Suprapubic skin (tissue), 4 donors: ENCODE data around the gene PDE7B. TPM values are rescaled to one million over a fixed set of nuclear protein-coding genes. Genes with fewer than 3 reads are reported as not detected.

Experiments
- DNase-seq, 2 donors: peaks; one replicate each; pipeline ENCODE4 v3.0.0-alpha.2; 2019; ENCODE audit warnings: low spot score in 2 of 2
- H3K27ac ChIP-seq: fragments of 200-600 bp; sonication (generic); one replicate; pipeline ENCODE4 v1.5.1; 2019
- H3K27me3 ChIP-seq: fragments of 200-600 bp; sonication (generic); one replicate; pipeline ENCODE4 v1.5.1; 2019
- H3K36me3 ChIP-seq: fragments of 200-600 bp; sonication (generic); one replicate; pipeline ENCODE4 v1.5.1; 2019
- H3K4me1 ChIP-seq: fragments of 200-600 bp; sonication (generic); one replicate; pipeline ENCODE4 v1.5.1; 2019
- H3K4me3 ChIP-seq: fragments of 200-600 bp; sonication (generic); one replicate; pipeline ENCODE4 v1.5.1; 2019; ENCODE audit warnings: mild to moderate bottlenecking
- H3K9me3 ChIP-seq: fragments of 200-600 bp; sonication (generic); one replicate; pipeline ENCODE4 v1.5.1; 2019
- EP300 ChIP-seq: sonication (generic); formaldehyde crosslinking; IDR thresholded peaks from one replicate; pipeline ENCODE4 v1.6.1; 2017; ENCODE audit warnings: antibody characterized with exemption
- POLR2A ChIP-seq, 2 donors: fragments of 450-650 bp; IDR thresholded peaks; one replicate each; pipeline ENCODE4 v1.6.1; 2017; ENCODE audit warnings: antibody characterized with exemption in 2 of 2, mild to moderate bottlenecking in 2 of 2, moderate library complexity in 2 of 2
- POLR2AphosphoS5 ChIP-seq, 3 donors: sonication (generic); formaldehyde crosslinking; IDR thresholded peaks; one replicate each; pipeline ENCODE4 v1.6.1; 2017; ENCODE audit warnings: antibody characterized with exemption in 3 of 3
- WGBS: methylation state at CpG from one replicate; pipeline ENCODE4 v1.1.5; 2018; 5-methylcytosine and 5-hydroxymethylcytosine counted together
- total RNA-seq, 4 donors: library from RNA; depleted of rRNA; stranded (reverse); fragments of >200 nt; gene quantifications; one replicate each; pipeline ENCODE4 v1.1.0, GENCODE V29; 2016
- TF ChIP-seq, protein P1 (sequence below), 2 donors: fragments of 200-600 bp in 1 of 2; fragments of 450-650 bp in 1 of 2; sonication (generic) in 1 of 2; IDR thresholded peaks; one replicate each; pipeline ENCODE4 v1.5.1; 2016 to 2019; ENCODE audit warnings: antibody characterized with exemption in 2 of 2, mild to moderate bottlenecking in 1 of 2, moderate library complexity in 1 of 2

The PDE7B gene
- total RNA-seq, 4 donors from 2014 or later: 0.26 to 1.2 (median 0.62) TPM

DNA sequence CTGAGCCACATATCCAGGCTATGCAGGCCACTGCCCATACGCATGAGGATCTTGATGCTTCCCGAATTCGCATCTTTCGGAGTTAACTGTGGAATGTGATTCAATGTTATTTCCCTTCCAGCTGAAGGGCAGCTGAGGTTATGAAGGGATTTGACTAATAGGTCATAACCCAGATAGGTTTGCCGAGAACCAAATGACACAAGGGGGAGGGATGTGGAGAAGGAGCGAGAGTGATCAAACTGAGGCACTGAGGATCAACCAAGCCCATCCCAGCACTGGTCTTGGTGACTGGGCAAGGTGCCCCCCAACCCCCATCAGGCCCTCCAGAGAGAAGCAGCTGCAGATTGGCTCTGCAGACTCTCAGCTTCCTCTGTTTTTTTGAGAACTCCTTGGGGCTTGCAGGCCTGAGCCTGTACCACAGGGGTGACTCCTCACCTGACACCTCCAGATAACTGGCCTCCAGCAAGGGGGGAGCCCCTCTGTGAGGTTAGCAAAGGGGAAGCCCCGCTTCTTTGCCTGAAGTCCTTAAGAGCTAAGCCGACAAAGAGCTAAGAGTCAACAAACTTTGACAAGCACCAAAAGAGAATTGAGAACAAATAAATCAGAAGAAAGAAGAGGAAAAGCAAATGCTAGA is 185.9 kb downstream of the PDE7B start:
- DNase-seq: no peak
- Histone ChIP-seq H3K9me3 (no peaks in the 10 kb centered on the region), H3K4me3 (peak overlapping the region; percentile 37), H3K36me3 (no peaks in the 10 kb centered on the region), H3K27ac (peak overlapping the region; percentile 53), H3K27me3 (no peaks in the 10 kb centered on the region), H3K4me1 (peaks cover 21% of the 10 kb centered on the region)
- TF ChIP-seq EP300 (no peak), POLR2AphosphoS5 (IDR thresholded peaks at IDR 0.05) (no peak), POLR2A (IDR thresholded peaks at IDR 0.05) (no peak)
- TF ChIP-seq, protein P1, sequence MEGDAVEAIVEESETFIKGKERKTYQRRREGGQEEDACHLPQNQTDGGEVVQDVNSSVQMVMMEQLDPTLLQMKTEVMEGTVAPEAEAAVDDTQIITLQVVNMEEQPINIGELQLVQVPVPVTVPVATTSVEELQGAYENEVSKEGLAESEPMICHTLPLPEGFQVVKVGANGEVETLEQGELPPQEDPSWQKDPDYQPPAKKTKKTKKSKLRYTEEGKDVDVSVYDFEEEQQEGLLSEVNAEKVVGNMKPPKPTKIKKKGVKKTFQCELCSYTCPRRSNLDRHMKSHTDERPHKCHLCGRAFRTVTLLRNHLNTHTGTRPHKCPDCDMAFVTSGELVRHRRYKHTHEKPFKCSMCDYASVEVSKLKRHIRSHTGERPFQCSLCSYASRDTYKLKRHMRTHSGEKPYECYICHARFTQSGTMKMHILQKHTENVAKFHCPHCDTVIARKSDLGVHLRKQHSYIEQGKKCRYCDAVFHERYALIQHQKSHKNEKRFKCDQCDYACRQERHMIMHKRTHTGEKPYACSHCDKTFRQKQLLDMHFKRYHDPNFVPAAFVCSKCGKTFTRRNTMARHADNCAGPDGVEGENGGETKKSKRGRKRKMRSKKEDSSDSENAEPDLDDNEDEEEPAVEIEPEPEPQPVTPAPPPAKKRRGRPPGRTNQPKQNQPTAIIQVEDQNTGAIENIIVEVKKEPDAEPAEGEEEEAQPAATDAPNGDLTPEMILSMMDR (IDR thresholded peaks at IDR 0.05): no peak
- 36% methylated on average over 8 of the region's 8 CpGs for WGBS

DNA sequence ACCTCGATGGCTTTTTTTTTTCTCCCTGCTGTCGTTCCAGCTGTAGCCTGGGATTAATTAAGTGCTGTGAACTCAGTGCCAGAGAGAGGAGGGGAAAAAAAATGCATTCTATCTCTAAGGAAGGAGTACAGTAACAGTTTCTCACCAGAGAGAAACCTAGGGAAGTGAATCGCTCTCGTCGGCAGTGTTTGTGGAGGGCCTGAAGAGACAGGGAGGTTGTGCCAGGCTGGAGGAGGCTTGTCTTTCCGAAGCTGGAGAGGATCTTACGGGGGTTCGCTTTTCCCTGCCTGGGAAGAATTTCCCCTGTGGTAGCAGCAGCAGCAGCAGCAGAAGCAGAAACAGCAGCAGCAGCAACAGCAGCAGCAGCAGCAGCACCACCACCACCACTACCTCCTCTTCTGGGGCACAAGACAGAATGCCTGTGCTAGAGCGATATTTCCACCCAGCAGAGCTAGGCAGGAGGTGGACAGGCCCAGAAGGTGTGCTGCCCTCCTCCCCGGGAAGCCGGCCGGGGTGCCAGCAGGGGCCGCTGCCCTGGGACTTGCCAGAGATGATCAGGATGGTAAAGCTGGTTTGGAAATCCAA is 186.5 kb downstream of the PDE7B start:
- 20% methylated on average over 13 of the region's 13 CpGs for whole genome bisulfite sequencing
- Histone ChIP-seq H3K36me3 (no peaks in the 10 kb centered on the region), H3K9me3 (no peaks in the 10 kb centered on the region), H3K27me3 (no peaks in the 10 kb centered on the region), H3K4me3 (peak overlapping the region; percentile 37), H3K4me1 (peaks cover 21% of the 10 kb centered on the region), H3K27ac (peak overlapping the region; percentile 53)
- DNase-seq: no peak
- TF ChIP-seq POLR2AphosphoS5 (IDR thresholded peaks at IDR 0.05) (no peak), EP300 (no peak), POLR2A (IDR thresholded peaks at IDR 0.05) (no peak)
- TF ChIP-seq, protein P1 (IDR thresholded peaks at IDR 0.05): no peak

DNA sequence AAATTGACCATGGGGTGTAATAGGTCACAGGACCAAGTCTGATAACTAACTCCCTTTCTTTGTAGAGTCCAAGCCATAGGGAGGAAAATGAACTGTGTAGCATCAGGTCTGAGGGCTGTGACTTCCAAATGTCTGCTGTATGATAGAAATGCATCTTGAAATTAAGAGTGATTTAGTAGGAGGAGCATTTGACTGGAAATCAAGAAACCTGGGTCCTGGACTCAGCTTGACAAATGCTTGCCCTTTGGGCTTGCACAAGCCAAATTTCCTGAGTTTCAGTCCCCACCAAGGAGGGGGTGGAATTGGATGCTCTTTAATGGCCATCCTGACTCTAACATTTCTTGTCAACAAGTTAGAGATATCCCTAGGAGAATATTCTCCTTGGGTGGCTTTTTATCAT is 187.0 kb downstream of the PDE7B start:
- no peaks in the 10 kb centered on the region for H3K36me3 ChIP-seq
- no peak for DNase-seq
- H3K4me3 ChIP-seq: peak overlapping the region; percentile 37
- H3K9me3 ChIP-seq: no peaks in the 10 kb centered on the region
- TF ChIP-seq POLR2AphosphoS5 (IDR thresholded peaks at IDR 0.05) (no peak), EP300 (no peak), POLR2A (IDR thresholded peaks at IDR 0.05) (no peak)
- TF ChIP-seq, protein P1 (IDR thresholded peaks at IDR 0.05): no peak
- H3K27ac ChIP-seq: no peak overlapping the region
- H3K27me3 ChIP-seq: no peaks in the 10 kb centered on the region
- H3K4me1 ChIP-seq: peaks cover 21% of the 10 kb centered on the region

DNA sequence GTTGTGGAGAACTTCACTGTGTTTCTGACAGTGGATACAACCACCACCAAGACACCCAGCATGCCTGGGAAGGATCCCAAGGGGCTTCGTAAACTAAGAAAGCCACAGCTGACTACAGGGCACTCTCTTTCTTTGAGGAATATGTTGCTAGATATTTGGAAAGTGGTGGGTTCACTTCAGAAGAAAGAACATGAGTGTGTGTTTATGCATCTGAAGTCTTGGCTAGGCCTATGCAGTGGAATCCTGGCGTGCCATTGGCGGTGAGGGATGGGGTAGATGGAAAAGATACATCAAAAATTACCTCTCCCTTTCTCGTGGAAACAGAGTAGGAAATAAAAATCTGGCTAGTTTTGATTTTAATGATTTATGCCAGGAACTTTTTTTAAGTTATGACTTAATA is 187.7 kb downstream of the PDE7B start:
- Histone ChIP-seq H3K4me1 (peaks cover 21% of the 10 kb centered on the region), H3K9me3 (no peaks in the 10 kb centered on the region), H3K4me3 (peak overlapping the region; percentile 37), H3K36me3 (no peaks in the 10 kb centered on the region), H3K27ac (no peak overlapping the region), H3K27me3 (no peaks in the 10 kb centered on the region)
- no peak for TF ChIP-seq POLR2A (IDR thresholded peaks at IDR 0.05)
- 77% methylated on average over 4 of the region's 4 CpGs for WGBS
- DNase-seq: no peak

DNA sequence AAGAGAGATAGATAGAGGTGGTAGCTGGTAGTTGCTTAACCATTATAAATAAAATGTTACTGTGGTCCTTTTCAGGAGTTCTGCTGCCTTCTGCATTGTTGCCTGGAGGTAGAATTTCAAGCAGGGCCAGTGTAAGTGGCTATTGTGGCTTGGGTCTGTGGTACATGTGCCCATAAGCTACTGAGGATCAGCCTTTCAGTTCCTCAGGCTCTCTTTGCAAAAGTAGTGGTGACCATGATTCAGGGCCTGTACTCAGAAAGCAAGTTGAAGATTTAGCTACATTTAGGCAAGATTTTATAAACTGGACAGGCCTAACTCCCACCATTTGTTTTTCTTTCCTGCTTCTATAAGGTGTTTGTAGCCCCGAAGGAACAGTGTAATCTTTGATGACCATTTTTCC is 199.0 kb downstream of the PDE7B start:
- Histone ChIP-seq H3K36me3 (no peaks in the 10 kb centered on the region), H3K4me3 (no peak overlapping the region), H3K9me3 (no peaks in the 10 kb centered on the region), H3K27me3 (no peaks in the 10 kb centered on the region), H3K4me1 (peaks cover 5% of the 10 kb centered on the region), H3K27ac (peak overlapping the region; percentile 31)
- DNase-seq: no peak
- WGBS: 50% methylated on average over 1 of the region's 1 CpG
- TF ChIP-seq POLR2AphosphoS5 (IDR thresholded peaks at IDR 0.05) (no peak), EP300 (no peak), POLR2A (IDR thresholded peaks at IDR 0.05) (no peak)
- TF ChIP-seq, protein P1 (IDR thresholded peaks at IDR 0.05): no peak
